ENCODE measurements around the gene CXADR. TPM values are rescaled to one million over a fixed set of nuclear protein-coding genes. Genes with fewer than 3 reads are reported as not detected.
A peak's percentile ranks its signal among the peaks of the same experiment; 100 is the strongest.

Gene CXADR
- total RNA-seq, 1 experiment from 2014 or later = 119 TPM

- TF ChIP-seq ZNF512 (CRISPR knock-in tag; IDR thresholded peaks at IDR 0.05; ENCODE audit: borderline replicate concordance) (no peak), TCF7 (CRISPR knock-in tag; IDR thresholded peaks at IDR 0.05; ENCODE audit: low read depth) (no peak), GTF2I (CRISPR knock-in tag; conservative IDR thresholded peaks at IDR 0.05) (no peak), HMGA2 (CRISPR knock-in tag; IDR thresholded peaks at IDR 0.05) (no peak), ZNF396 (CRISPR knock-in tag; IDR thresholded peaks at IDR 0.05; ENCODE audit: borderline replicate concordance) (no peak), RORB (CRISPR knock-in tag; IDR thresholded peaks at IDR 0.05) (no peak), FOXJ3 (CRISPR knock-in tag; IDR thresholded peaks at IDR 0.05; ENCODE audit: borderline replicate concordance) (no peak), SOX15 (CRISPR knock-in tag; IDR thresholded peaks at IDR 0.05) (no peak), TP53 (CRISPR knock-in tag; IDR thresholded peaks at IDR 0.05) (no peak)
These were observed 64.9 kb downstream of the CXADR start (continued) for GRCh38 chr21:17577701-17578100.

GRCh38 chr21:17578162-17578561, 65.3 kb downstream of the CXADR start:
- DNase-seq (ENCODE audit: low spot score) (no peak), ATAC-seq (no peak)
- Mint-ChIP-seq H3K27me3 (ENCODE audit: low read depth) (no peaks in the 10 kb centered on the region), H3K9me3 (no peaks in the 10 kb centered on the region), H3K4me1 (peaks cover 6% of the 10 kb centered on the region), H3K4me3 (no peak overlapping the region), H3K36me3 (peaks cover 6% of the 10 kb centered on the region), H3K27ac (no peak overlapping the region; the same call in 1 of the 2 replicates)
- TF ChIP-seq ZNF671 (CRISPR knock-in tag; IDR thresholded peaks at IDR 0.05) = no peak
- no peak for TF ChIP-seq OVOL2 (CRISPR knock-in tag; IDR thresholded peaks at IDR 0.05; ENCODE audit: borderline replicate concordance)
- TF ChIP-seq CTCF (IDR thresholded peaks at IDR 0.05) = no peak
- no peak for TF ChIP-seq ZNF138 (CRISPR knock-in tag; conservative IDR thresholded peaks at IDR 0.05)
- TF ChIP-seq ZNF423 (CRISPR knock-in tag; IDR thresholded peaks at IDR 0.05) = no peak
- no peak for TF ChIP-seq FOXJ3 (CRISPR knock-in tag; IDR thresholded peaks at IDR 0.05; ENCODE audit: borderline replicate concordance)
- no peak for TF ChIP-seq TEAD4 (CRISPR knock-in tag; IDR thresholded peaks at IDR 0.05)
- TF ChIP-seq ZBTB21 (CRISPR knock-in tag; IDR thresholded peaks at IDR 0.05; ENCODE audit: borderline replicate concordance) = no peak
- ChIA-PET POLR2A (no interaction called here), CTCF (no interaction called here)

GRCh38 chr21:17578876-17579275, 66.0 kb downstream of the CXADR start:
- DNase-seq (ENCODE audit: low spot score) (no peak), ATAC-seq (no peak)
- POLR2A ChIA-PET = no interaction called here
- CTCF ChIA-PET = no interaction called here
- Mint-ChIP-seq H3K27me3 (ENCODE audit: low read depth) (no peaks in the 10 kb centered on the region), H3K36me3 (peaks cover 6% of the 10 kb centered on the region), H3K4me3 (no peak overlapping the region), H3K9me3 (no peaks in the 10 kb centered on the region), H3K27ac (peak overlapping the region; percentile 7; the same call in 1 of the 2 replicates), H3K4me1 (peaks cover 6% of the 10 kb centered on the region)
- TF ChIP-seq CTCF (IDR thresholded peaks at IDR 0.05) (no peak), FOXK1 (CRISPR knock-in tag; IDR thresholded peaks at IDR 0.05) (no peak)

- TF ChIP-seq RELA (CRISPR knock-in tag; IDR thresholded peaks at IDR 0.05; ENCODE audit: borderline replicate concordance) = no peak
- no peak for TF ChIP-seq ZNF532 (CRISPR knock-in tag; IDR thresholded peaks at IDR 0.05; ENCODE audit: borderline replicate concordance)
- TF ChIP-seq ZNF121 (CRISPR knock-in tag; IDR thresholded peaks at IDR 0.05) = no peak
- no peak for TF ChIP-seq EMX1 (CRISPR knock-in tag; IDR thresholded peaks at IDR 0.05)
- TF ChIP-seq GRHL2 (CRISPR knock-in tag; IDR thresholded peaks at IDR 0.05; ENCODE audit: insufficient replicate concordance, severe bottlenecking) = no peak
- Mint-ChIP-seq H3K9me3 (no peaks in the 10 kb centered on the region), H3K27me3 (ENCODE audit: low read depth) (no peaks in the 10 kb centered on the region), H3K36me3 (peaks cover 6% of the 10 kb centered on the region), H3K27ac (no peak overlapping the region), H3K4me3 (no peak overlapping the region), H3K4me1 (peaks cover 6% of the 10 kb centered on the region)
- POLR2A ChIA-PET = no interaction called here
- CTCF ChIA-PET = interaction anchor here (1.5 kb wide), 1 partner anchor 193 kb away, joined by 3 read pairs; no protein-coding TSS in a partner anchor
- ATAC-seq (no peak), DNase-seq (ENCODE audit: low spot score) (no peak)
These were observed 67.5 kb downstream of the CXADR start for GRCh38 chr21:17580319-17580718.

Measured in WTC11 (cell line).